GM23248 (cell line): ENCODE measurements around the gene RPL37A.

ENCODE experiments used
- EZH2 ChIP-seq: fragments of 200-600 bp; sonication (generic); IDR thresholded peaks from 2 replicates; pipeline ENCODE4 v1.6.1; 2018; ENCODE audit warnings: antibody characterized with exemption, mild to moderate bottlenecking; ENCODE audit not compliant: insufficient read depth, poor library complexity, severe bottlenecking
- EZH2phosphoT487 ChIP-seq: fragments of 200-600 bp; sonication (generic); IDR thresholded peaks from 2 replicates; pipeline ENCODE4 v1.6.1; 2018; ENCODE audit warnings: antibody characterized with exemption, moderate library complexity, mild to moderate bottlenecking, low read depth; ENCODE audit not compliant: insufficient read depth

DNA sequence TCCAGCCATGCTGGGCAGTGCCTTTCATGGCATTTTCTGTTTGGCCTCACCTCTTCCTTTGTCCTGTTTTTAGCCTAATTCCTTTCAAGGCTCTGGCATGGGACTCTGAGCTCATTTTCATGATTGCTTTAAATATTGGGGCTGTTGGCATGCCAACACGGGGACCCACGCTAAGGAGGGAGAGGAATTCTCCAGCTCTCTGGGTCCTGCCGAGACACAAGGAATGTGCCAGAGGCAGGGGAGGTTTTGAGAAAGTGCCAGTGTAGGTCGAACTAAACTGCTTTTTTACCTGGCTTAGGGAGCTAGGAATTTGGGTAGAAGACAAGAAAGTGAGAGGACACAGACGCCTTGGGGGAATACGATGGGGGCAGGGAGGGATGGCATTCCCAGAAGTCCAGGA lies 42.3 kb downstream of the RPL37A start:
- TF ChIP-seq EZH2 (no peak), EZH2phosphoT487 (no peak)
